GM23338 (cell line): ENCODE measurements around the gene TMEM167B. TPM values are rescaled to one million over a fixed set of nuclear protein-coding genes. Genes with fewer than 3 reads are reported as not detected.

Experiments used
- ATAC-seq: fragments of 200-7000 bp; cut with Tn5 transposase; 3 replicates; pipeline ENCODE4 v1.9.1; 2020
- DNase-seq: peaks from one replicate; pipeline ENCODE4 v3.0.0-alpha.2; 2015; ENCODE audit warnings: low spot score
- H2AFZ ChIP-seq: fragments of 200-600 bp; sonication (generic); 2 replicates; pipeline ENCODE4 v1.8.0; 2016; ENCODE audit warnings: antibody characterized with exemption, mild to moderate bottlenecking, moderate library complexity
- H3F3A ChIP-seq: fragments of 200-600 bp; sonication (generic); replicated peaks from 2 replicates; pipeline ENCODE4 v1.8.0; 2017; ENCODE audit warnings: antibody characterized with exemption, mixed run types, low read depth
- H3K27ac ChIP-seq: fragments of 200-600 bp; sonication (generic); 2 replicates; pipeline ENCODE4 v1.6.1; 2016; ENCODE audit warnings: low read depth
- H3K27me3 ChIP-seq: fragments of 200-600 bp; sonication (generic); 2 replicates; pipeline ENCODE4 v1.8.0; 2016; ENCODE audit warnings: mild to moderate bottlenecking, mixed run types, moderate library complexity; ENCODE audit not compliant: insufficient read depth
- H3K36me3 ChIP-seq: fragments of 200-600 bp; sonication (generic); 2 replicates; pipeline ENCODE4 v1.8.0; 2016; ENCODE audit warnings: mild to moderate bottlenecking; ENCODE audit not compliant: insufficient read depth
- H3K4me1 ChIP-seq: fragments of 200-600 bp; sonication (generic); 2 replicates; pipeline ENCODE4 v1.8.0; 2016; ENCODE audit warnings: mild to moderate bottlenecking, moderate library complexity; ENCODE audit not compliant: insufficient read depth
- H3K4me2 ChIP-seq: fragments of 200-600 bp; sonication (generic); 2 replicates; pipeline ENCODE4 v1.7.1; 2017; ENCODE audit warnings: mixed run types
- H3K4me3 ChIP-seq: fragments of 200-600 bp; sonication (generic); 2 replicates; pipeline ENCODE4 v1.6.1; 2016; ENCODE audit warnings: mixed run types
- H3K79me2 ChIP-seq: fragments of 200-600 bp; sonication (generic); replicated peaks from 2 replicates; pipeline ENCODE4 v1.8.0; 2017; ENCODE audit warnings: mild to moderate bottlenecking; ENCODE audit not compliant: insufficient read depth
- H3K9me2 ChIP-seq: fragments of 200-600 bp; sonication (generic); 2 replicates; pipeline ENCODE4 v1.8.0; 2017; ENCODE audit not compliant: insufficient read depth
- H4K20me1 ChIP-seq: fragments of 200-600 bp; sonication (generic); replicated peaks from 2 replicates; pipeline ENCODE4 v1.8.0; 2017; ENCODE audit warnings: mild to moderate bottlenecking; ENCODE audit not compliant: insufficient read depth
- H3K27ac Mint-ChIP-seq: 2 replicates; pipeline ENCODE4 v1.8.0; 2020; ENCODE audit warnings: inconsistent platforms, mild to moderate bottlenecking, moderate library complexity, mixed read lengths
- H3K27me3 Mint-ChIP-seq: 3 replicates; pipeline ENCODE4 v1.8.0; 2022; ENCODE audit warnings: low read depth, mild to moderate bottlenecking, moderate library complexity, mixed read lengths, inconsistent platforms; ENCODE audit not compliant: insufficient read depth, poor library complexity
- H3K36me3 Mint-ChIP-seq: 3 replicates; pipeline ENCODE4 v1.8.0; 2021; ENCODE audit warnings: low read depth, mild to moderate bottlenecking, inconsistent platforms, moderate library complexity, mixed read lengths
- H3K4me1 Mint-ChIP-seq: 3 replicates; pipeline ENCODE4 v1.8.0; 2020; ENCODE audit warnings: mild to moderate bottlenecking, inconsistent platforms, mixed read lengths
- H3K4me3 Mint-ChIP-seq: 3 replicates; pipeline ENCODE4 v1.8.0; 2021; ENCODE audit warnings: moderate library complexity, mild to moderate bottlenecking, inconsistent platforms, mixed read lengths
- H3K9me3 Mint-ChIP-seq: 3 replicates; pipeline ENCODE4 v1.8.0; 2020; ENCODE audit warnings: moderate library complexity, mild to moderate bottlenecking, inconsistent platforms, mixed read lengths
- CREB1 ChIP-seq: fragments of 250-450 bp; sonication (Bioruptor Pico); IDR thresholded peaks from 2 replicates; pipeline ENCODE4 v1.5.0; 2020; ENCODE audit warnings: low read depth, mild to moderate bottlenecking, moderate library complexity
- EZH2phosphoT487 ChIP-seq: fragments of 200-600 bp; sonication (generic); IDR thresholded peaks from one replicate; pipeline ENCODE4 v1.8.1; 2018; ENCODE audit warnings: antibody characterized with exemption; ENCODE audit not compliant: unreplicated experiment
- POLR2AphosphoS5 ChIP-seq: IDR thresholded peaks from 2 replicates; pipeline ENCODE4 v1.6.1; 2016; ENCODE audit warnings: antibody characterized with exemption, low read depth
- ZNF331 ChIP-seq: fragments of 250-450 bp; sonication (Bioruptor Pico); IDR thresholded peaks from 2 replicates; pipeline ENCODE4 v1.5.0; 2020; ENCODE audit warnings: low read depth, mild to moderate bottlenecking, moderate library complexity
- long read RNA-seq: library from polyadenylated mRNA; unstranded; transcript quantifications from one replicate; pipeline ENCODE4 v2.0.0, GENCODE V29; 2020; ENCODE audit not compliant: unreplicated experiment
- polyA plus RNA-seq: library from polyadenylated mRNA; unstranded; fragments of >200 nt; fragmentation: Nextera tagmentation; extraction: Ambion mirVana; gene quantifications from 2 replicates; pipeline ENCODE4 v1.2.1, GENCODE V29; 2016
- total RNA-seq: library from RNA; depleted of rRNA; stranded (reverse); fragments of >200 nt; shearing (Covaris generic); gene quantifications from 2 replicates; pipeline ENCODE4 v1.2.3, GENCODE V29; 2014; rRNA removed
- TF ChIP-seq, protein P1 (sequence below): IDR thresholded peaks from 2 replicates; pipeline ENCODE4 v1.6.1; 2016; ENCODE audit warnings: antibody characterized with exemption
- TF ChIP-seq, protein P2 (sequence below): fragments of 250-450 bp; sonication (Bioruptor Pico); IDR thresholded peaks from 2 replicates; pipeline ENCODE4 v1.5.0; 2020; ENCODE audit warnings: mild to moderate bottlenecking, moderate library complexity

Gene TMEM167B
- total RNA-seq (10.7 and 16.0 TPM in 2 replicates), polyA plus RNA-seq (8.2 and 9.8 TPM in 2 replicates)
- long read RNA-seq, partial matches to known transcripts: 0 of 1 reads
- long read RNA-seq, other reads (novel, unspliced or antisense): 0 of 1 reads

DNA sequence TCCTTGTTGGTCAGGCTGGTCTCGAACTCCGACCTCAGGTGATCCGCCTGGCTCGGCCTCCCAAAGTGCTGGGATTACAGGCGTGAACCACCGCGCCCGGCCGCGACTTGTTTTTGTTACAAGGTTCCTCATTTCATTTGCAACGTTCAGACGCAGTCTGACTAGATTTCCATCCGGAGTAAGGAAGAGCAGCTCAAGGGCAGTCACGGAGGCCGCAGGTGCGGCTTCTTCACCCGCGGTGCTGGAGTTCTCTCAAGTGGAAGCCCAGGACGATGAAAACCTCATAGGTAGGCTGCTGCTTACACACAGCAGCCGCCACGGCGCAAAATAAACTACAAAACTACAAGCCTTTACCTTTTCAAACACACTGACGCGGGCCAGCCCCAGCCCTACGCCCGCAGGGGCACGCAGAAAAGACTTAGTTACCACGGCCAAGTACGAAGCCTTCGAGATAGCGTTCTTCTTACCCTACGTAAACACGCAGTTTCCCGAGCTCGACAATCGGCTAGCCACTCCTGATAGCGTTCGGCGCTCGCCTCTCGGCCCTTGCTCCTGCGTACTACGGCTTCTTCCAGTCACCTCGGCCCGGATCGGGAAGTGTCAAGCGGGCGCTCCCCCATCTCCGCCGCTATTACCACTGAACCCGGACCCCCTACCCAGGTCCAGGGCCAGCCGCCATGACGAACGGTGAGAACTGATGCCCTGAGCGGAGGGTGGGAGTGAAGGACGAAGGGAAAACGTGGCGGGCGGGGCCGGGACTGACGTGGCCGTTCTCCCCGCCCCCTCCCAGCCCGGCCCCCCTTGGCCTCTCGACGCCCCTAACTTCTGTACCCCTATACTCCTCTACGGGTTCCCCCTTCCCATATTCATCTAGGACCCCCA, at the start of gene TMEM167B:
TMEM167B (plus strand) TSS at position 569 of the 882 bp plus-strand sequence; CDS start at position 678, 109 bp downstream.
- H3K4me3 Mint-ChIP-seq: peak within 1 kb of the TSS; percentile 86
- peaks cover 22% of the 10 kb centered on the region for H3K4me1 Mint-ChIP-seq
- H3K36me3 Mint-ChIP-seq: peaks cover 14% of the 10 kb centered on the region
- H3K27me3 Mint-ChIP-seq: peaks cover 16% of the 10 kb centered on the region
- Histone ChIP-seq H3K4me2 (peak within 1 kb of the TSS; percentile 94), H4K20me1 (no peaks in the 10 kb centered on the region; the same call in 1 of the 2 replicates), H2AFZ (peak within 1 kb of the TSS; percentile 100), H3K4me1 (peaks cover 14% of the 10 kb centered on the region), H3K79me2 (peaks cover 21% of the 10 kb centered on the region), H3K36me3 (no peaks in the 10 kb centered on the region), H3K27ac (peak within 1 kb of the TSS; percentile 82), H3K4me3 (peak within 1 kb of the TSS; percentile 95), H3F3A (peaks cover 8% of the 10 kb centered on the region), H3K27me3 (no peaks in the 10 kb centered on the region), H3K9me2 (no peaks in the 10 kb centered on the region)
- TF ChIP-seq ZNF331 (CRISPR knock-in tag) (no peak), EZH2phosphoT487 (no peak), POLR2AphosphoS5 (peak; percentile 78), CREB1 (CRISPR knock-in tag) (peak; percentile 88)
- TF ChIP-seq, protein P1, sequence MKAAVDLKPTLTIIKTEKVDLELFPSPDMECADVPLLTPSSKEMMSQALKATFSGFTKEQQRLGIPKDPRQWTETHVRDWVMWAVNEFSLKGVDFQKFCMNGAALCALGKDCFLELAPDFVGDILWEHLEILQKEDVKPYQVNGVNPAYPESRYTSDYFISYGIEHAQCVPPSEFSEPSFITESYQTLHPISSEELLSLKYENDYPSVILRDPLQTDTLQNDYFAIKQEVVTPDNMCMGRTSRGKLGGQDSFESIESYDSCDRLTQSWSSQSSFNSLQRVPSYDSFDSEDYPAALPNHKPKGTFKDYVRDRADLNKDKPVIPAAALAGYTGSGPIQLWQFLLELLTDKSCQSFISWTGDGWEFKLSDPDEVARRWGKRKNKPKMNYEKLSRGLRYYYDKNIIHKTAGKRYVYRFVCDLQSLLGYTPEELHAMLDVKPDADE: peak; percentile 92
- TF ChIP-seq, protein P2, sequence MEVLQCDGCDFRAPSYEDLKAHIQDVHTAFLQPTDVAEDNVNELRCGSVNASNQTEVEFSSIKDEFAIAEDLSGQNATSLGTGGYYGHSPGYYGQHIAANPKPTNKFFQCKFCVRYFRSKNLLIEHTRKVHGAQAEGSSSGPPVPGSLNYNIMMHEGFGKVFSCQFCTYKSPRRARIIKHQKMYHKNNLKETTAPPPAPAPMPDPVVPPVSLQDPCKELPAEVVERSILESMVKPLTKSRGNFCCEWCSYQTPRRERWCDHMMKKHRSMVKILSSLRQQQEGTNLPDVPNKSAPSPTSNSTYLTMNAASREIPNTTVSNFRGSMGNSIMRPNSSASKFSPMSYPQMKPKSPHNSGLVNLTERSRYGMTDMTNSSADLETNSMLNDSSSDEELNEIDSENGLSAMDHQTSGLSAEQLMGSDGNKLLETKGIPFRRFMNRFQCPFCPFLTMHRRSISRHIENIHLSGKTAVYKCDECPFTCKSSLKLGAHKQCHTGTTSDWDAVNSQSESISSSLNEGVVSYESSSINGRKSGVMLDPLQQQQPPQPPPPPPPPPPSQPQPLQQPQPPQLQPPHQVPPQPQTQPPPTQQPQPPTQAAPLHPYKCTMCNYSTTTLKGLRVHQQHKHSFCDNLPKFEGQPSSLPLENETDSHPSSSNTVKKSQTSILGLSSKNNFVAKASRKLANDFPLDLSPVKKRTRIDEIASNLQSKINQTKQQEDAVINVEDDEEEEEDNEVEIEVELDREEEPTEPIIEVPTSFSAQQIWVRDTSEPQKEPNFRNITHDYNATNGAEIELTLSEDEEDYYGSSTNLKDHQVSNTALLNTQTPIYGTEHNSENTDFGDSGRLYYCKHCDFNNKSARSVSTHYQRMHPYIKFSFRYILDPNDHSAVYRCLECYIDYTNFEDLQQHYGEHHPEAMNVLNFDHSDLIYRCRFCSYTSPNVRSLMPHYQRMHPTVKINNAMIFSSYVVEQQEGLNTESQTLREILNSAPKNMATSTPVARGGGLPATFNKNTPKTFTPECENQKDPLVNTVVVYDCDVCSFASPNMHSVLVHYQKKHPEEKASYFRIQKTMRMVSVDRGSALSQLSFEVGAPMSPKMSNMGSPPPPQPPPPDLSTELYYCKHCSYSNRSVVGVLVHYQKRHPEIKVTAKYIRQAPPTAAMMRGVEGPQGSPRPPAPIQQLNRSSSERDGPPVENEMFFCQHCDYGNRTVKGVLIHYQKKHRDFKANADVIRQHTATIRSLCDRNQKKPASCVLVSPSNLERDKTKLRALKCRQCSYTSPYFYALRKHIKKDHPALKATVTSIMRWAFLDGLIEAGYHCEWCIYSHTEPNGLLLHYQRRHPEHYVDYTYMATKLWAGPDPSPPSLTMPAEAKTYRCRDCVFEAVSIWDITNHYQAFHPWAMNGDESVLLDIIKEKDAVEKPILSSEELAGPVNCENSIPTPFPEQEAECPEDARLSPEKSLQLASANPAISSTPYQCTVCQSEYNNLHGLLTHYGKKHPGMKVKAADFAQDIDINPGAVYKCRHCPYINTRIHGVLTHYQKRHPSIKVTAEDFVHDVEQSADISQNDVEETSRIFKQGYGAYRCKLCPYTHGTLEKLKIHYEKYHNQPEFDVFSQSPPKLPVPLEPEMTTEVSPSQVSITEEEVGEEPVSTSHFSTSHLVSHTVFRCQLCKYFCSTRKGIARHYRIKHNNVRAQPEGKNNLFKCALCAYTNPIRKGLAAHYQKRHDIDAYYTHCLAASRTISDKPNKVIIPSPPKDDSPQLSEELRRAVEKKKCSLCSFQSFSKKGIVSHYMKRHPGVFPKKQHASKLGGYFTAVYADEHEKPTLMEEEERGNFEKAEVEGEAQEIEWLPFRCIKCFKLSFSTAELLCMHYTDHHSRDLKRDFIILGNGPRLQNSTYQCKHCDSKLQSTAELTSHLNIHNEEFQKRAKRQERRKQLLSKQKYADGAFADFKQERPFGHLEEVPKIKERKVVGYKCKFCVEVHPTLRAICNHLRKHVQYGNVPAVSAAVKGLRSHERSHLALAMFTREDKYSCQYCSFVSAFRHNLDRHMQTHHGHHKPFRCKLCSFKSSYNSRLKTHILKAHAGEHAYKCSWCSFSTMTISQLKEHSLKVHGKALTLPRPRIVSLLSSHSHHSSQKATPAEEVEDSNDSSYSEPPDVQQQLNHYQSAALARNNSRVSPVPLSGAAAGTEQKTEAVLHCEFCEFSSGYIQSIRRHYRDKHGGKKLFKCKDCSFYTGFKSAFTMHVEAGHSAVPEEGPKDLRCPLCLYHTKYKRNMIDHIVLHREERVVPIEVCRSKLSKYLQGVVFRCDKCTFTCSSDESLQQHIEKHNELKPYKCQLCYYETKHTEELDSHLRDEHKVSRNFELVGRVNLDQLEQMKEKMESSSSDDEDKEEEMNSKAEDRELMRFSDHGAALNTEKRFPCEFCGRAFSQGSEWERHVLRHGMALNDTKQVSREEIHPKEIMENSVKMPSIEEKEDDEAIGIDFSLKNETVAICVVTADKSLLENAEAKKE (CRISPR knock-in tag): no peak
- peak within 1 kb of the TSS; percentile 96 for H3K27ac Mint-ChIP-seq
- ATAC-seq (peak; percentile 86), DNase-seq (peak; percentile 98)
- peaks cover 3% of the 10 kb centered on the region; the same call in 1 of the 3 replicates for H3K9me3 Mint-ChIP-seq
